Endothelial cell of umbilical vein (primary cell): Measurements from ENCODE around the gene FAM131B. TPM values are rescaled to one million over a fixed set of nuclear protein-coding genes. Genes with fewer than 3 reads are reported as not detected.

Experiments
- BruUV-seq: library from RNA; stranded (reverse); fragments of 400-500 nt; replicated peaks from 2 replicates; lab custom pipeline; 2021; lab: Mats Ljungman, UMichigan
- CTCF ChIA-PET: fragments of 300-600, 350-600 bp; sonication (Branson Sonifier 250); formaldehyde crosslinking; loops from one replicate; lab custom pipeline; 2021; ENCODE audit warnings: antibody characterized with exemption, inconsistent platforms; lab: Charles Lee
- POLR2A ChIA-PET: fragments of 300-600, 350-600 bp; sonication (Branson Sonifier 250); formaldehyde crosslinking; loops from one replicate; lab custom pipeline; 2021; ENCODE audit warnings: antibody characterized with exemption, inconsistent platforms; lab: Charles Lee
- DNase-seq: peaks from one replicate; pipeline ENCODE4 v3.0.0-alpha.2; 2011; ENCODE audit warnings: low read depth, low spot score
- FAIRE-seq: peaks from 2 replicates; lab custom pipeline; 2011; peaks lifted over from hg19 to GRCh38; lab: Jason Lieb, UNC
- H2AFZ ChIP-seq: 2 replicates; pipeline ENCODE4 v1.6.0; 2012; ENCODE audit warnings: low read depth, low read length, control low read depth, inconsistent platforms
- H3K27ac ChIP-seq: 2 replicates; pipeline ENCODE4 v1.5.1; 2011; ENCODE audit warnings: low read depth, mild to moderate bottlenecking, control low read depth, low read length, moderate library complexity; ENCODE audit not compliant: insufficient read depth
- H3K27me3 ChIP-seq, 2 experiments: 2 replicates each; pipeline versions ENCODE4 v1.6.0 to v1.6.1; 2011; ENCODE audit warnings: low read length in 2 of 2, mixed read lengths in 1 of 2; ENCODE audit not compliant: control insufficient read depth in 2 of 2, insufficient read depth in 2 of 2
- H3K36me3 ChIP-seq, 2 experiments: 2 replicates in 1 of 2; 3 replicates in 1 of 2; pipeline ENCODE4 v1.5.1; 2011; ENCODE audit warnings: low read length in 2 of 2, mild to moderate bottlenecking in 1 of 2, moderate library complexity in 1 of 2; ENCODE audit not compliant: control insufficient read depth in 2 of 2, insufficient read depth in 2 of 2; ENCODE audit errors: extremely low read depth in 1 of 2
- H3K4me1 ChIP-seq: 3 replicates; pipeline ENCODE4 v1.5.1; 2011; ENCODE audit warnings: mild to moderate bottlenecking, low read length; ENCODE audit not compliant: control insufficient read depth, insufficient read depth; ENCODE audit errors: extremely low read depth
- H3K4me2 ChIP-seq: 2 replicates; pipeline ENCODE4 v1.6.1; 2011; ENCODE audit warnings: low read length, control low read depth, mixed read lengths; ENCODE audit not compliant: insufficient read depth
- H3K4me3 ChIP-seq, 3 experiments: fragments of 200-600 bp in 1 of 3; sonication (generic), shearing (Covaris generic) in 1 of 3; replicated peaks in 1 of 3; 2 replicates each; pipeline ENCODE4 v1.5.1; 2011 to 2016; ENCODE audit warnings: control low read depth in 3 of 3, low read length in 3 of 3, mild to moderate bottlenecking in 2 of 3, inconsistent platforms in 1 of 3, low read depth in 1 of 3, moderate library complexity in 1 of 3; ENCODE audit not compliant: insufficient read depth in 1 of 3
- H3K79me2 ChIP-seq: 2 replicates; pipeline ENCODE4 v1.6.0; 2012; ENCODE audit warnings: low read length, inconsistent platforms; ENCODE audit not compliant: control insufficient read depth, insufficient read depth
- H3K9ac ChIP-seq: replicated peaks from 2 replicates; pipeline ENCODE3; 2011; ENCODE audit warnings: low read length, control low read depth; ENCODE audit not compliant: insufficient read depth; ENCODE audit errors: extremely low read depth
- H3K9me1 ChIP-seq: replicated peaks from 3 replicates; pipeline ENCODE4 v1.6.0; 2011; ENCODE audit warnings: mild to moderate bottlenecking, low read length; ENCODE audit not compliant: control insufficient read depth, insufficient read depth; ENCODE audit errors: extremely low read depth
- H3K9me3 ChIP-seq: replicated peaks from 2 replicates; pipeline ENCODE4 v1.5.1; 2012; ENCODE audit warnings: low read length, inconsistent platforms; ENCODE audit not compliant: control insufficient read depth, insufficient read depth
- H4K20me1 ChIP-seq: replicated peaks from 2 replicates; pipeline ENCODE3; 2011; ENCODE audit warnings: mild to moderate bottlenecking, low read length; ENCODE audit not compliant: control insufficient read depth, insufficient read depth; ENCODE audit errors: extremely low read depth
- CTCF ChIP-seq, 2 donors: IDR thresholded peaks; 1 replicate in 1 of 2; 2 replicates in 1 of 2; pipeline ENCODE4 v1.5.1; 2011; ENCODE audit warnings: low read length in 2 of 2, mild to moderate bottlenecking in 2 of 2, moderate library complexity in 2 of 2, control low read depth in 1 of 2, inconsistent platforms in 1 of 2, low read depth in 1 of 2; ENCODE audit not compliant: insufficient read depth in 1 of 2; ENCODE audit errors: extremely low read depth in 1 of 2
- EZH2 ChIP-seq: IDR thresholded peaks from 2 replicates; pipeline ENCODE4 v1.6.1; 2012; ENCODE audit warnings: borderline replicate concordance, low read depth, mild to moderate bottlenecking, moderate library complexity, low read length, inconsistent platforms; ENCODE audit not compliant: severe bottlenecking
- FOS ChIP-seq: IDR thresholded peaks from 2 replicates; pipeline ENCODE4 v1.6.1; 2011; ENCODE audit warnings: mild to moderate bottlenecking, low read length, moderate library complexity, borderline replicate concordance; ENCODE audit not compliant: insufficient read depth
- GATA2 ChIP-seq: IDR thresholded peaks from 2 replicates; pipeline ENCODE4 v1.7.0; 2011; ENCODE audit warnings: low read depth, mild to moderate bottlenecking, moderate library complexity, mixed read lengths, low read length; ENCODE audit not compliant: insufficient read length, insufficient read depth
- JUN ChIP-seq: IDR thresholded peaks from 2 replicates; pipeline ENCODE4 v1.6.1; 2011; ENCODE audit warnings: borderline replicate concordance, low read depth; ENCODE audit not compliant: insufficient read length, insufficient read depth
- MAX ChIP-seq: IDR thresholded peaks from 2 replicates; pipeline ENCODE4 v1.6.1; 2011; ENCODE audit not compliant: insufficient read depth, insufficient read length
- MYC ChIP-seq: IDR thresholded peaks from one replicate; pipeline ENCODE4 v1.6.1; 2011; ENCODE audit warnings: mild to moderate bottlenecking, low read depth, low read length
- POLR2A ChIP-seq: IDR thresholded peaks from 2 replicates; pipeline ENCODE4 v1.6.1; 2012; ENCODE audit warnings: low read depth, mild to moderate bottlenecking, control low read depth, low read length
- POLR2AphosphoS5 ChIP-seq: IDR thresholded peaks from 2 replicates; pipeline ENCODE4 v1.6.1; 2012; ENCODE audit warnings: low read depth, mild to moderate bottlenecking, control low read depth, low read length, moderate library complexity; ENCODE audit not compliant: insufficient read depth
- dilution Hi-C: fragments of 300-500 bp; cut with MboI; formaldehyde crosslinking; loops from one replicate; pipeline ENCODE4 v1.15.0; 2019; ENCODE audit warnings: low sequenced_read_pairs; ENCODE audit not compliant: extremely low pct_ligation_motif_present
- intact Hi-C: fragments of 100-400 bp; cut with micrococcal nuclease; formaldehyde crosslinking; loops from one replicate; pipeline ENCODE4 v1.10.0; 2022
- polyA plus RNA-seq, 4 experiments: library from polyadenylated mRNA; depleted of rRNA in 3 of 4; stranded (reverse) in 3 of 4; unstranded in 1 of 4; fragments of >200 nt; gene quantifications; 2 replicates each; pipeline versions ENCODE4 v1.2.1 to v1.2.3, GENCODE V29; 2011 to 2012; ENCODE audit warnings: missing spikeins in 1 of 4
- total RNA-seq: library from RNA; stranded (reverse); gene quantifications from 2 replicates; pipeline ENCODE4 v1.2.3, GENCODE V29; 2021

Gene FAM131B
- total and polyA plus RNA-seq, 2 donors (not counting 3 experiments of a cell fraction or from before 2014, with no cell fraction given): 1.6 to 1.8 TPM

- H3K36me3 ChIP-seq: peaks cover 13 to 24% of the 10 kb centered on the region in 2 experiments
- dilution Hi-C loops (loop anchor here (25.0 kb wide), 1 partner anchor 128 kb away; no protein-coding TSS in a partner anchor), intact Hi-C loops (loop anchor here (5.0 kb wide), 1 partner anchor 113 kb away; no protein-coding TSS in a partner anchor)
- ChIA-PET POLR2A (interaction anchor here (0.9 to 1.7 kb wide), 9 partner anchors 9 to 144 kb away, joined by 3 to 10 read pairs (median 3); partner anchors contain the start of gene CASP2), CTCF (interaction anchor here (0.6 to 2.2 kb wide), 9 partner anchors 9 to 353 kb away, joined by 3 to 11 read pairs (median 4); no protein-coding TSS in a partner anchor)
- peak overlapping the region in 2 of 3 experiments; percentile 16 to 76 for H3K4me3 ChIP-seq
- H3K9ac ChIP-seq: peak overlapping the region; percentile 43
- no peaks in the 10 kb centered on the region for H4K20me1 ChIP-seq
- no peaks in the 10 kb centered on the region for H3K27me3 ChIP-seq
- H3K4me2 ChIP-seq: peak overlapping the region; percentile 74
- no peaks in the 10 kb centered on the region for H3K9me3 ChIP-seq
- no TSS peak for BruUV-seq
- no peaks in the 10 kb centered on the region for H3K9me1 ChIP-seq
- H3K79me2 ChIP-seq: peaks cover 92% of the 10 kb centered on the region
- FAIRE-seq: peak; percentile 86
- no peak for DNase-seq
- H3K4me1 ChIP-seq: peaks cover 66% of the 10 kb centered on the region
- no peak overlapping the region for H2AFZ ChIP-seq
- TF ChIP-seq CTCF (IDR thresholded peaks at IDR 0.05; ENCODE audit: extremely low read depth in 1 of 2, insufficient read depth in 1 of 2, low read depth in 1 of 2, low read length in 2 of 2): no peak
- no peak for TF ChIP-seq GATA2
- TF ChIP-seq MAX: no peak
- no peak for TF ChIP-seq EZH2
- no peak for TF ChIP-seq POLR2A
- TF ChIP-seq FOS: no peak
- no peak for TF ChIP-seq JUN
- no peak for TF ChIP-seq POLR2AphosphoS5
- no peak for TF ChIP-seq MYC
- H3K27ac ChIP-seq: peak overlapping the region; percentile 11
Measured at GRCh38 chr7:143384148-143384547, 21.6 kb upstream of the FAM131B start.
